HEK293T (cell line): Measurements from ENCODE around the gene MKKS.

ENCODE experiments used
- ARNT ChIP-seq: fragments of 450-650 bp; IDR thresholded peaks from 2 replicates; pipeline ENCODE4 v1.6.1; 2017; ENCODE audit warnings: mild to moderate bottlenecking
- BHLHE40 ChIP-seq: fragments of 450-650 bp; IDR thresholded peaks from 2 replicates; pipeline ENCODE4 v1.6.1; 2016; ENCODE audit warnings: mild to moderate bottlenecking, moderate library complexity, borderline replicate concordance
- ELF4 ChIP-seq: fragments of 450-650 bp; IDR thresholded peaks from 2 replicates; pipeline ENCODE4 v1.6.1; 2017; ENCODE audit warnings: antibody characterized with exemption
- FOXK2 ChIP-seq: fragments of 450-650 bp; IDR thresholded peaks from 2 replicates; pipeline ENCODE4 v1.6.1; 2016; ENCODE audit warnings: mild to moderate bottlenecking
- FOXM1 ChIP-seq: fragments of 450-650 bp; IDR thresholded peaks from 2 replicates; pipeline ENCODE4 v1.6.1; 2017; ENCODE audit warnings: mild to moderate bottlenecking, borderline replicate concordance
- NFRKB ChIP-seq: fragments of 450-650 bp; IDR thresholded peaks from 2 replicates; pipeline ENCODE4 v1.6.1; 2016; ENCODE audit warnings: mild to moderate bottlenecking, moderate library complexity

- TF ChIP-seq ARNT (no peak), ELF4 (no peak), FOXK2 (no peak), BHLHE40 (no peak), FOXM1 (no peak), NFRKB (no peak)
These were observed 32.3 kb upstream of the MKKS start for GRCh38 chr20:10466325-10466724.
